T-helper 2 cell (primary cell): ENCODE data around the gene CMTM4.
"Not testable (repeated sequence)": the region's sequence is repeated elsewhere in the genome, so short reads cannot be mapped to it uniquely, and the experiment has no call there.

Experiments used
- DNase-seq, 5 experiments: peaks; one replicate each; pipeline versions ENCODE4 v3.0.0 to v3.0.0-alpha.2; 2012 to 2022

Gene CMTM4

DNA sequence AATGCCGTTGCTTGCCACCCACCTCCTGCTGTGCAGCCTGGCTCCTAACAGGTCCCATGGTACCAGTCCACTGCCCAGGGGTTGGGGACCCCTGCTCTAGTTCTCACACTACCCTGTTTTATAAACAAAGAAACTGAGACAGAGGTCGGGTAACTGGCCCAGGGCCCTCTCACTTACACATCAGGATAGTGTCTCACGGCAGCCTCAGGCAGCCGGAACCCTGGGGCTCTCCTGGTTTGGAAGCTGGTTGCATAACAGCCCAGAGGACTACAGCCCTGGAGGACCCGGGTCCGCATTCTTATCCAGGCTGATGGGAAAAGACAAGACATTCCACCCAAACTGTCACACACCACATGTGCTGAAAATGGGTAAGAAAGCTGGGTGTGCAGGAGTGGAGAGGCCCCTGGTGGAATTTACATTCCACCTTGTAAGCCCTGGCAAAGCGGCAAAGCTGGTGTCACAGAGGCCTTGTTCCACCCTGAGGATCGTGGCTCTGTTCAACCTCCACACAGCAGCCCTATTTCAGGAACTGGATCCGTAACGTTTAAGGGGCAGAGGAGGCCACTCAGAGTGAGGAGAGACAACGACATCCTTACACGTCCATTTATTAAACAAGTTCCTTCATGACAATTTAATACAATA is 82.3 kb downstream of the CMTM4 start:
- DNase-seq, result no peak

- no peak for DNase-seq
Measured at GRCh38 chr16:66612422-66612821, 84.1 kb downstream of the CMTM4 start.

- not testable (repeated sequence) for DNase-seq
Measured at GRCh38 chr16:66611911-66612310, 84.6 kb downstream of the CMTM4 start.

DNA sequence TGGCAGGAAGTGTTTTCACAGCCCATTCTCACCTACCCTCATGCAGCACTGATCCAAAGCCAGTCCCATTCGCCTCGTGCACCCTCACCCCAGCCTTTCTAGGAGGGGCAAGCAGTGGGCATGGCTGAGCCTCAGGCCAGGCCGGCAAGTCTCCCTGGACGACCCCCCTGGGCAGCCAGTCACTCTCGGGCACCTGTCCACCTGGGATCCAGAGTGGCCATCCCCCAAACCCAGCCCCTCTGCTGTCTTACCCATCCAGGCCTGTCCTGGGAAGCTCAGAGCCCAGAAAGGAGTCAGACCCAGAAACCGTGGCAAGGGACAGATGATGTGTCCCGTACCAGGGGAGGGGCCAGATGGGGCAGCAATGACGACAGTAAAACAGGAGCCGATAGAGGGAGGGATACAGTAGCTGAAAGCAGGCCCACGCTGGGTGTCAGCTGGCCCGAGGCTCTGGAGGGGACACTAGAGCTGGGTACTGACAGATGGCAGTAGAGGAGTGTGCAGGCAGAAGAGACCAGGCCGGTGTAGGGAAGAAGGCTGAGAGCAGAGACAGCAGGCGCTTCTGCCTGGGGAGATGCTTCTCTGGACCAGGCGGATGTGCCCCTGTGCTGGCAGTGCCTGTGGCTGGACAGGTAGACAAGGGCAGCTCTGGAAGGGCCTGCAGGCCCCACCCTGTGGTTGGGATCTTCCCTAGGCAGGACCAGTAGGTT is 86.3 kb downstream of the CMTM4 start:
- DNase-seq, result no peak

DNA sequence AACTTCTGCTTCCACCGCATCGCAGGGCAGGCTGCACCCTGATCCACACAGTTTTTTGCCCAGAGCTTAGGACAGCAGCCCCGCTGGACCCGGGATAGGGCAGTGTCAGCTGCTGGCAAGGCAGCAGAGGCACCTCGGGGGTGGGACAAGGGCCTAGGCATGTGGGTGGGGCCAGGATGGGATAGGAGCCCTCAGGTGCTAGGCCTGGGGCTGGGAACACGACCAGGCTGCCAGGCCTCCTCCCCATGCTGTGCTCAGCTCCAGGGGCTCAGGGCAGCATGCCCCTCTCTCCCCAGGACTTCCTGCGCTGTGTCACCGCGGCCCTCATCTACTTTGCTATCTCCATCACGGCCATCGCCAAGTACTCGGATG is 87.4 kb downstream of the CMTM4 start:
- no peak for DNase-seq

DNA sequence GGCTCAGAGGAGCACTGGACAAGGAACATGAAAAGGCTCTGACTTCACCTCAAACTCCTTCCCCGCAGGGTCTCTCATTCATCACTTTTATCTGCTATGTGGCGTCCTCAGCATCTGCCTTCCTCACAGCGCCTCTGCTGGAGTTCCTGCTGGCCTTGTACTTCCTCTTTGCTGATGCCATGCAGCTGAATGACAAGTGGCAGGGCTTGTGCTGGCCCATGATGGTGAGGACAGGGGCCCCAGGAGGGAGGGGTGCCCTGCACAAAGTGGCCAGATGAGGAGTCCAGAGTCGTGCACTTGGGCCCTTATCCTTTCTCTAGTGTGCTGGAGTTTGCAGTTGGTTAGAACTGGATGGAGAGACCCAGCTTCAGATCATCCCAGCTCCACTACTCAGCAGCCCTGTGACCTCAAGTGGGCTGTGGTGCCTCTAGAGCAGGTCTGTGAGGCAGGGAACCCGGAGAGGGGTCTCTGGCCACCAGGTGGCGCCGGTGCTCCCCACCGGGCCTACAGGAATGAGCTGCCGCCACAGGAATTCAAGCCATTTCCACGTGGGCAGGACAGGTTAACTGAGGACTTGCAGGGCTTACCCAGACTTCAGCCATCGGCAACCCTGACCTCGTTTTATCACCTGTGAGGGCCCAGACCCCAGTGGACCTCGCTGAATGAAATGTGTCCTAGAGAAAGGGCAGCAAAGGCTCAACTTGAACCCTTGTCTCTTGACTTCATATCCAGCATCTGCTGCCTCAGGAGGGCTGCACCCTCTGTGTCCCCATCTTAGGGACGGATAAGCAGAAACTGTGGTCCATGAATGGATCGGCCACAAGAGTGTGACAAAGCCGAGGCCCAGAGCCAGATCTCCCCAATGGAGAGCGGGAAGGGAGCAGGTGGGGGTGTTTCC is 88.1 kb downstream of the CMTM4 start:
- peak; percentile 62 to 80 (median 72) for DNase-seq

DNA sequence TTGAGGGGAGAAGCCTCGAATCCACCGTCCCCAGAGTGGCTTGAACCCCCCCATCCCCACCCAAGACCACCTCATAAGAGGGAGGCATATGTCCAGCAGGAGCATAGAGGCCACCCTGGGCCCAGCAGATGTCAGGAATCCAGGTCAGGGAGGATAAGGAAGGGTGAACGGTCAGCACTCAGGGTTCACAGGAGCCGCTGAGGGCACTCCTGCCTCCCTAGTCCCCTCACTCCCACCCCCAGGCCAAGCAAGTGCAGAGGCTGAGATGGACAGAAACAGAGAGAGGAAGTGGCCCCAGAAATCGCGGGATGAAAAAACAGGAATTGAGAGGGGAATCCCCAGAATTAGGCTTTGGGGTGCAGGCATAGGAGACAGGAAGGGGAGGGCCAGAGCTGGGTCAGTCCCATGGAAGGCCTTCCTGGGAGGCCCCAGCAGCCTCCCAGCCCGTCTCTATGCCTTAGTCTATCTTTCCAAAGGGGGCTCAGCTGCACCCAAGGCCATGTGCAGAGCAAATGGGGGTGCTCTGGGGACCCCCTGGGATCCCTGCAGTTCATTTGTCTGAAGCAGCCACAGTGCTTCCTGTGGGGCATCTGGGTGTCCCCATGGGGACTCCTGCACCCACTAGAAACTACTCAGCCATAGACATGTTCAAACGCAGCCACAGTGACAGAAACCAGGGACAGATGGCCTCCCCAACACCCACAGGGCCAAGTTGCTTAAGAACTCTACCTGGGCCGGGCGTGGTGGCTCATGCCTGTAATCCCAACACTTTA is 90.4 kb downstream of the CMTM4 start:
- DNase-seq, result peak in 1 of 5 experiments; percentile 39

GRCh38 chr16:66605177-66605978 is 91.2 kb downstream of the CMTM4 start:
- peak in 3 of 5 experiments; percentile 16 to 49 (median 23) for DNase-seq

- peak; percentile 44 to 83 (median 63) for DNase-seq
Measured at GRCh38 chr16:66604376-66605176, 92.0 kb downstream of the CMTM4 start, which contains the start of gene CMTM3. Gene CMTM3 (plus strand): TSS chr16:66604704. CDS start chr16:66604806, 102 bp downstream.

DNA sequence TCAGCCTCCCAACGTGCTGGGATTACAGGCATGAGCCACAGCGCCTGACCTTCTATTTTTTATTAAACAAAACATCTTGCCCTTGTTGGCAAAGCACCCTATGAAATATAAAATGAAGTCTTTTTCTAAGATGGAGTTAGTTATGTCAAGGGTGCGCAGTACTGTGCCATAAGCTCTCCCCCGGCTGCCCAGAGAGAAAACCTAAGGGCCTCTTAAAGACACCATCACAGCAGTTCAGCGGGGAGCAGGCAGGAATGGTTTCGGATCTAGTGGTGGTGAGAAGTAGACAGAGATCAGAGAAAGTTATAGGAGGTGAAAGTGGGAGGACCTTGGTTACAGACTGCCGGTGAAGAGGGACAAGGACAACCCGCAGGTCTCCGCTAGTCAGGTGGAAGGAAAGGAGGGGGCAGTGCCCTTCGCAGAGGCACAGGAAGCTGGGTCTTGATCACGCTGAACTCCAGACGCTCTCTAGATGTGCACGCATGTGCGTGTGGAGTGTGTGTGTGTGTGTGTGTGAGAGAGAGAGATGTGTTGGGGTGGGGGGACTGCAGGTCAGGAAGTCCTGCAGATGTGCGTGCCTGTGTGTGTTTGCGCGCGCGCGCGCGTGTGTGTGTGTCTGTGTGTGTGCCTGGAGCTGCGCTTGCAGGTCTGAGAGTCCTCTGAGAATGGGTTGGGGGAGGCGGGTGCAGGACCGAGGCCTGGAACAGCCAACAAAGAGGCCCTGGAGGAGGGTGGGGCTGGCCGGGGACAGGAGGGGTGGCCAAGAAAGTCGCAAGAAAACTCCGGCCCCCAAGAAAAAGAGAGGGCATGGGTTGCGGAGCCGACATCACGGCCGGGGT is 92.8 kb downstream of the CMTM4 start:
- DNase-seq, result peak; percentile 27 to 99 (median 64)

- DNase-seq, result no peak
Measured at GRCh38 chr16:66601471-66601870, 95.1 kb downstream of the CMTM4 start.

- no peak for DNase-seq
Measured at GRCh38 chr16:66600477-66600876, 96.1 kb downstream of the CMTM4 start.

DNA sequence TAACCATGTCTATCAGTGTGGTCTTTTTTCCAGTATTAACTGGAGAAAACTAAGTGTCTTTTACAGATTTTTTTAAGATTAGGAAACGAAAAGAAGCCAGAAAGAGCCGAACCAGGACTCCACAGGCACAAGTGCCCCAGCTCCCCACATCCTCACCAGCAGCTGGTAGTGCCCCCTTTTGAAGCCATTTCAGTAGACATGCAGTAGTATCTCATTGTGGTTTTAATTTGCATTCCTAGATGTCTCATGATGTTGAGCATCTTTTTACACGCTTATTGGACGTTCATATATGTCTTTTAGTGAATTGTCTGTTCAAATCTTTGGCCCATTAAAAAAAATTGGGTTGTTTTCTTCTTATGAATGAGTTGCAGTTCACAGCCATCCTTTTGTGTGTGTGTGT is 96.8 kb downstream of the CMTM4 start:
- peak in 1 of 5 experiments; percentile 55 for DNase-seq

GRCh38 chr16:66598111-66598510 is 98.4 kb downstream of the CMTM4 start:
- peak in 1 of 5 experiments; percentile 77 for DNase-seq

DNA sequence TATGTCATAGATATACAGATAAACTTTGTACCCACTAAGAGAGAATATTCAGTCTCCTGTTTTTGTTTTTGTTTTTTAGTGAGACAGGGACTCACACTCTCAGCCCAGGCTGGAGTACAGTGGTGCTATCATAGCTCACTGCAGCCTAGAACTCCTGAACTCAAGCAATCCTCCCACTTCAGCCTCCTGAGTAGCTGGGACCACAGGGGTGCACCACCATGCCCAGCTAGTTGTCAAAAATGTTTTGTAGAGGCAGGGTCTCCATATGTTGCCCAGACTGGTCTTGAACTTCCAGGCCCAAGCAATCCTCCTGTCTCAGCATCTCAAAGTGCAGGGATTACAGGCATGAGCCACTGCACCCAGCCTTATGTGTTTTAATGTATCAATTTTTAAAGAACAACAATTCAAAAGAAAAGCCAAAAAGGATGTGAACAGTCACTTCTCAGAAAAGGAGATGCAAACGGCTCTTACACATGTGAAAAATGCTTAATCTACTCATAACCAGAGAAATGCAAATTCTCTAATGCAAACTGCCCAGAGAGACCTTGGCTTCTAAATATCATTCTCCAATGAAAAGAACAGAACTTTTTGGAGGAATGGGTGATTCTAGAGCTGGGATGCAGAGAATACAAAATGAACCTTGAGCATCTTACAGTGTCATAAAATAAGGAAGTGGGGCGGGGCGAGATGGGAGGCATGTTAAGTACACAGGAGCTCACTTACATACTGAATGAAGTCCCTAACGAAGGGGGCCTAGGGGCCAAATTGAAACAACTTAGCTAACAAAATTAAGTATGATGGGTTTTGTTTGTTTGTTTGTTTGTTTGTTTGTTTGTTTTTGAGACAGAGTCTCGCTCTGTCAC is 99.3 kb downstream of the CMTM4 start:
- peak in 1 of 5 experiments; percentile 86 for DNase-seq

DNA sequence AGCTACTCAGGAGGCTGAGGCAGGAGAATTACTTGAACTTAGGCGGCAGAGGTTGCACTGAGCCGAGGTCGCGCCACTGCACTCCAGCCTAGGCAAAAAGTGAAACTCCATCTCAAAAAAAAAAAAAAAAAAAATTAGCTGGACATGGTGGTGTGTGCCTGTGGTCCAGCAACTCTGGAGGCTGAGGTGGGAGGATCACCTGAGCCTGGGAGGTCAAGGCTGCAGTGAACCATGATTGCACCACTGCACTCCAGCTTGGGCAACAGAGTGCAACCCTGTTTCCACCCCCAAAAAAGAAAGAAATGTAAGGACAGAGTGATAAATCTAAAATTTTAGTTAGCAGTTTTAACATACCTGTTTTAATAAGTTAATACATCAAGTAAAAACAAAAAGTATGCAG is 100.0 kb downstream of the CMTM4 start:
- DNase-seq, result not testable (repeated sequence)

- DNase-seq, result no peak
Measured at GRCh38 chr16:66594739-66595138, 101.8 kb downstream of the CMTM4 start.

DNA sequence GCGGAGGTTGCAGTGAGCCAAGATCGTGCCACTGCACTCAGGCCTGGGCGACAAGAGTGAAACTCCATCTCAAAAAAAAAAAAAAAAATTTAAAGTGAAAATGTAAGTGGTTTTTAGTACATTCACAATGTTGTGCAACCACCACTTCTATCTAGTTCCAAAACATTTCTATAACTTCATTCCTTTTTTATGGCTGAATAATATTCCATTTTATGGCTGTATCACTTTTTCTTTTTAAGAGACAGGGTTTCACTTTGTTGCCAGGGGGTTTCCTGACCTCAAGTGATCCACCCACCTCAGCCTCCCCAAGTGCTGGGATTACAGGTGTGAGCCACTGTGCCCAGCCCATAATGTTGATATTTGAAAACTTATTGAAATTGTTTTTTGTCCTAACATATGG is 103.7 kb downstream of the CMTM4 start:
- no peak for DNase-seq

DNA sequence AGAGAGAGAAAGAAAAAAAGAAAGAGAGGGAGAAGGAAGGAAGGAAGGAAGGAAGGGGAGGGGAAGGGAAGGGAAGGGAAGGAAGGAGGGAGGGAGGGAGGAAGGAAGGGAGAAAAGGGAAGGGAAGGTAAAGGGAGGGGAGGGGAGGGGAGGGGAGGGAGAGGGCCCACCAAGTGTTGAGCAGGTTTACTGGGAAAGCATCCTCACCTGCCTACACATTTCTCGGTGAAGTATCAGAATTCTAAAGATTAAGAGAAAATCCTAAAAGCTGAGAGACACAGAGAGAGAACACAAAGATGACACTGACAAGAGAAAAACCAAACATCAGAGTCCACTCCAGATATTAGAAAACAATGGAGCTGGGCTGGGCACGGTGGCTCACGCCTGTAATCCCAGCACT is 104.3 kb downstream of the CMTM4 start:
- DNase-seq, result no peak
